LHCN-M2 (cell line): Measurements from ENCODE around the gene VPS37B. TPM values are rescaled to one million over a fixed set of nuclear protein-coding genes. Genes with fewer than 3 reads are reported as not detected.
A peak's percentile ranks its signal among the peaks of the same experiment; 100 is the strongest.

Source experiments
- DNase-seq: peaks from one replicate; pipeline ENCODE4 v3.0.0-alpha.2; 2012; ENCODE audit warnings: low read depth
- polyA plus RNA-seq: library from polyadenylated mRNA; unstranded; fragments of >200 nt; gene quantifications from one replicate; pipeline ENCODE4 v1.2.1, GENCODE V29; 2012; ENCODE audit warnings: missing spikeins
- total RNA-seq: library from RNA; depleted of rRNA; stranded (reverse); fragments of >200 nt; gene quantifications from 2 replicates; pipeline ENCODE4 v1.2.3, GENCODE V29; 2014; rRNA removed

Gene VPS37B
- 62.8 and 66.0 TPM in 2 replicates for total RNA-seq
- polyA plus RNA-seq = 28.6 TPM

GRCh38 chr12:122895704-122896636 is at the start of gene VPS37B:
VPS37B (minus strand) TSS chr12:122896124; CDS start chr12:122896062, 62 bp downstream.
- peak; percentile 88 for DNase-seq

GRCh38 chr12:122944605-122945592 is 49.0 kb upstream of the VPS37B start:
- DNase-seq = peak; percentile 80

DNA sequence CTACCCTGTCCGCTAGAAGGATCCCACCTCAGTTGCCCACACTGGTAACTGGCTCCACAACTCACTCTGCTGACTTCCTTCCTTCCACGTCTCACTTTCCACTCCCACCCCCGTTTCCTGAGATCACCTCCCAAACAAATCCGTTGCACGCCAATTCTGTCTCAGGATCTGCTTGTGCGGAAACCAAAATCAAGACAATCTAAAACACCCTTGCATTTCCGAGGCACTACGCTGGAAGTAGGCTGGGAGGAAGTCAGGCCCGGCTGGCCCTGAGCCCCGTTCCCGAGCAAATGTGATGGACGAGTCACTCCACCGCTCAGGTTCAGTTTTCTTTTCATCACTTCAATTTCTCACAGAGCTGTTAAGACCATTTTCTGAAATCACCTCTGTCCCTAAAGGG is 47.3 kb upstream of the VPS37B start:
- no peak for DNase-seq

DNA sequence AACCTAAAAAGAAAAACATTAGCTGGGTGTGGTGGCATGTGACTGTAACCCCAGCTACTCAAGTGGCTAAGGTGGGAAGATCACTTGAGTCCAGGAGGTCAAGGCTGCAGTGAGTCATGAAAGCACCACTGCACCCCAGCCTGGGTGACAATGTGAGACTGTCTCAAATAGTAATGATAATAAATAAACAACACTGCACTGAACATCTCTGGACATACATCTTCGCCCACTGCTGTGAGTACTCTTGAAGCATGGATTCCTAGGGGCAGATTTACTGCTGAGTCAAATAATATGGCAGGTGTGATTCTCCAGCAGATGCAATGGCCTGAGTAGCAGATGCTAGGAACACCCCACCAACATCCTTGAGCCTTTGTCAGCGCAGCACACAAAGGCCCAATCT is 46.7 kb upstream of the VPS37B start:
- DNase-seq = peak; percentile 46

- peak; percentile 56 for DNase-seq
Measured at GRCh38 chr12:122941351-122941750, 45.4 kb upstream of the VPS37B start.

- no peak for DNase-seq
Measured at GRCh38 chr12:122939125-122939524, 43.2 kb upstream of the VPS37B start.

DNA sequence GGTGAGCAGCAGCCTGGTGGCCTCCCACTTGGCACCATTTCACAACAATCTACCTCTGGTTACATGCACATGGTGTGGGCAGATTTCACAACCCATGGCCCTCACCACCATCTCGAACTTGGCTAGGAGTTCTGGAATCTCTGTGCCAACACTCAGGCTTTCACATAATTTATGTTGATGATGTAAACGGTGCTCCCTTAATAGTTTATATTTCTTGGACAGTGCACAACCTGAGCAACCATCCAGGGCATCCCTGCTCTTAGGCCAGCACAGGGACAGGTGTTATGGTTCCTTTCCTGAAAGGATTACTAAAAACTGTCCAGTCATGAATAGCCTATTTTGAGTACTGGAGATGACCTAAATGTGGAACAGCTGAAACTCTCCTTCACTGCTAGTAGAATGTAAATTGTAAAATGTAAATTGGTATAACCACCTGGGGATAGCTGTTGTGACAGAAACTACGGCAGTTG is 41.7 kb upstream of the VPS37B start:
- peak; percentile 14 for DNase-seq

- no peak for DNase-seq
Measured at GRCh38 chr12:122935318-122935717, 39.4 kb upstream of the VPS37B start.

DNA sequence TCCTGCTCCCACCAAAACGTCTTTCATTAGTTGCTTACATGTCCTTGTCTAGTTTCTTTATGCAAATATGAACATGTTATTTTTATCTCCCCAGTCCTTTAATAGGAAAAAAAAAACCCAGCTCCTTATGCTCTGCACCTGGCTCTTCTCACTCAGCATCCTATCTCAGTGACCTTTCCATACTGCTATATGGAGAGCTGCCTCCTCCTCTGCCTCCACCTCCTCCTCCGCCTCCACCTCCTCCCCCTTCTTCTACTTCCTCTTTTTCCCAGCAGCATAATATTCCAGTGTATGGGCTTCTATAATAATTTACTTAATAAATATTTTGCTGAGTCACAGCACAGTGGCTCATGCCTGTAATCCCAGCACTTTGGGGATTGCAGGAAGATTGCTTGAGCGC is 38.8 kb upstream of the VPS37B start:
- DNase-seq = no peak

DNA sequence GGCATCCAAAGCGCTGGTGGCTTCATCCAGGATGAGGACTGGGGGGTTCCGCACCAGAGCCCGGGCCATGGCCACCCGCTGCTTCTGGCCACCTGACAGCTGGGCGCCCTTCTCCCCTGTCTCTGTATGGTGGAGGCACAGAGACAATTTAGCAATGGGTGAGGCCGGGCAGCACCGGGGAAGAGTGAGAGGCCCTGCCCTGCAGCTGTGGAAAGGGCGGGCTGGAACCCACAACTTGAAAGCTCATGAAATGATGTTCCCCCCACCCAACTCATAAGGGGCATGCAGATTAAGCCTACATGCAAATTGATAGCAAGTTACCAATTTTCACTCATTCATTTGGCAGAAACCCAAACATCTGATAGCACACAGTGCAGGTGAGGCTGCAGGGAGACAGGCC is 36.3 kb upstream of the VPS37B start:
- DNase-seq = no peak

- no peak for DNase-seq
Measured at GRCh38 chr12:122929812-122930211, 33.9 kb upstream of the VPS37B start.

GRCh38 chr12:122929148-122929538 is 33.2 kb upstream of the VPS37B start:
- DNase-seq = no peak

DNA sequence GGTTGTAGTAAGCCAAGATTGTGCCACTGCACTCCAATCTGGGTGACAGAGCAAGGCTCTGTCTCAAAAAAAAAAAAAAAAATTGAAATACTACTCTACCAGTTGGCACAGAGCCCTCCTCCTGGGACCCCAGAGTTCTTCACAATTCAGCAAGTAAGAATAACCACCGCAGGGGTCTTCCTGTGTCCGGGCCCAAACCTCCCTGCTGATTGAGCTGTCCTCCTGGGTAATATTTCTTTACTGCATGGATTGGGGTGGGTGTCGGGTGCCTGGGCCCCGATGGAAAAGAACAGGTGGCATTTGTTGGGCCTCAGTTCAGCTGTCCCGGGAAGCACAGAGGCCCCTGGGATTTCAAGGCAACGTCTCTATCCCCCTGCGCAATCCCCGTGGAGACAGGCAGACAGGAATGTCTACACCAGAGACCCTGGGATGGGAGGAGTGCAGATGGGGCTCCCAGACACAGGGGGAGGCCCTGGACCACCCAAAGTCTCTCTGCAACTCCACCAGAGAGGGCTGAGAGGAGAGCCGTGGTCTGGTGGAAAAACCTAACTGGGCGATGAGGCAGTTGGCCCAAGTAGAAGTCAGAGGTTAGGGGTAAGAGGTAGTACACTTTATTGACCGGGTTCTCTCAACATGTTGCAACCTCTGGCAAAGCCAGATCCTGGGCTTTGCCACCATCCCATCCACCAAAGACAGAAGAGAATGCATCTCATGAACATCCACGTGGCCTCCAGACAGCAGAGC is 32.7 kb upstream of the VPS37B start:
- peak; percentile 69 for DNase-seq

DNA sequence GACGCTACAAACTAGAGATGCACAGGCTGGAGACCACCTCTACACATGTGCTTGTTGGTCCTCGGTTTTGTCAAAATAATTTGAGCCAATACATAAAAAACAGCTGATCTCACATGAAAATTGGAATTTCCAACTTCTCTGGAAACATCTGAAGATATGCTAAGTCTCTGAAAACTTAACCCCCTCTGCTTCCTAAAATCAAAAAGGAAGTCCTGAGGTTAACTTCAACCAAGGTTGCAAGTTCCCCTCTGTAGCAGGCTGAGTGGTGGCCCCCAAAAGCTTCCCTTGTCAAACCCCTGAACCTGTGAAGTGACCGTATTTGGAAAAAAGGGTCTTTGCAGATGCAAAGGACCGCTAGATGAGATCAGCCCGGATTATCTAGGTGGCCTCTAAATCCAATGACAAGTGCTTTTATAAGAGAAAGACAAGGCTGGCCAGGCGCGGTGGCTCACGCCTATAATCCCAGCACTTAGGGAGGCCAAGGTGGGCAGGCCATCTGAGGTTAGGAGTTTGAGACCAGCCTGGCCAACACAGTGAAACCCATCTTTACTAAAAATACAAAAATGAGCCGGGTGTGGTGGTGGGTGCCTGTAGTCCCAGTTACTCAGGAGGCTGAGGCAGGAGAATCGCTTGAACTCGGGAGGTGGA is 32.0 kb upstream of the VPS37B start:
- no peak for DNase-seq

DNA sequence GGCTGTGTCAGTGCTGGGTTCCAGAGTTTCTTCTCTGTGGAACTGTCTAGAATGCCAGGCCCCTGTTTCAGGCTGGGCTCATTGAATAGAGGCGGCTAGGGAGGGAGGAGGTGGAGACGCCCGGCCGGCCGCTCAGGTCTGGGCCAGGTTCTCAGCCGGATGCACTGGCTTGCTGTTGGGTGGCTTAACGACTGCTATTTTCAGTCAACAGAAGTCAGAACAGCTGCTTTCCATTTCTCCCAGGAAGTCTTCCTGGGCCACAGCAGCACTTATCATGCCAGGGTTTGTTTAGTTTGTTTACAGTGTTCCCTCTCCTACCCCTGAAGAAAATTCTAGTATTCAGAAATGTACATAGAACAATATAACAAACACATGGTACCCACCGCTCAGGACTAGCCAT is 26.0 kb upstream of the VPS37B start:
- peak; percentile 10 for DNase-seq

- no peak for DNase-seq
Measured at GRCh38 chr12:122920687-122921086, 24.8 kb upstream of the VPS37B start.

- no peak for DNase-seq
Measured at GRCh38 chr12:122918827-122919226, 22.9 kb upstream of the VPS37B start.

DNA sequence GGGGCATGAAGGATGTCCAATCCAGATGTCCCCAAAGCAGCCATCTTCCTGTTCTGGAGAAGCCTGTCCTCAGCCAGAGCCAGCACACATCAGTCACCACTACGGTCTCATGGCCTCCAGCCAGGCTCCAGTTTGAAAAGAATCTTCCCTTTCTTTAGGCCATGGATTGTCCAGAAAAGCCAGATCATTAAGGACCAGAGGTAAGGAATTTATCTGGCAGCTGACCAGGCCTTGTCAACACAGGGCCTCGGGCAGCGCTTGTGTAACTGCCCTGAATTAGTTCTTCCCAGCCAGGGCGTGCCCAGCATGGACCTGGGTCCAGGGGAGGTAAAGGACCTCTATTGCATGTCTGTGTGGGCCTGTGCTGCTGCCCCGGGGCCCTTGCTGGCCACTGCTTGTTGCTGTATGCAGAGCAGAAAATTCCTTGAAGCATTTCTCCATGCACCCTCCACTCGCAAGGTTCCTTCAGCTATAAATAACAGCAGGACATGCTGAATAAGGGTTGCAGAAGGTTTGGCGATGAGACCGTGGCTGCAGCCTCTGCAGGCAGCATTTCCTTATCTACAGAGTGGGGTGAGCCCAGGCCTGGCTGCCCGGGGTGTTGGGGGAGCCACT is 21.7 kb upstream of the VPS37B start:
- DNase-seq = peak; percentile 22

DNA sequence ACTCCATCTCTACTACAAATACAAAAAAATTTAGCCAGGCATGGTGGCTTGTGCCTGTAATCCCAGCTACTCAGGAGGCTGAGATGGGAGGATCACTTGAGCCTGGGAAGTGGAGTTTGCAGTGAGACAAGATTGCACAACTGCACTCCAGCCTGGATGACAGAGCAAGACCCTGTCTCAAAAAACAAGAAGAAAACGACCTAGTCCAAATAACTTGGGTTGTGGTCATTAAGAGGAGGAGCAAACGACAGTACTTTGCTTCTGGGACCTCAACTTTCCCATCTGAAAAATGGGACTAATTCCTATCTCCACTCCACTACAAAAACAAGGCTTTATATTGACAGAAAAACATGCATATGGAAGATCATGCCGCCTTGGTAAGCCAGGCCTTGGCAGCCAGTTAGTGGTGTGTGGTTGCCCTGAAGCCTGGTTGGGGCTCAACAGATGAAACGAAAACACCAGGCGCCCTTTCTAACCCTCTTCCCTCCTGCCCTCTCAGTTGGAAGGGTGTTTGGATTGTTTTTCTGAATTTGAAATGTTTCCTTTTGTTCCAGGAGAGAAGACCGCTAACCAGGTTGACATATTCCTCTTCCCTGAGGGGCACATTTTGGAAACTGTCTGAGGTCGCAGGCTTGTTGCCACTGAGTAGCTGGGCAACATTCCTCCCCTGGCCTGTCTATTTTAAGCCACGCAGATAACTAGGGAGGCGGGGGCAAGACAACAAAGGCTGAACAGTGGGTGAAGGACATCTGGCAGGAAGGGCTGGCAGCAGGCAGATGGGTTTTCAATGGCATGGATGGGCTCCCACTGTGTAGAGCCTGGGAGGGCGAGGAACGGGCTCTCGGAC is 13.7 kb upstream of the VPS37B start:
- peak; percentile 12 for DNase-seq
